Measurements from ENCODE around the gene ZCCHC2. TPM values are rescaled to one million over a fixed set of nuclear protein-coding genes. Genes with fewer than 3 reads are reported as not detected.

Gene ZCCHC2
- polyA plus RNA-seq, 1 donor (not counting 4 experiments of a cell fraction or from before 2014, with no cell fraction given) = 12.9 TPM

DNA sequence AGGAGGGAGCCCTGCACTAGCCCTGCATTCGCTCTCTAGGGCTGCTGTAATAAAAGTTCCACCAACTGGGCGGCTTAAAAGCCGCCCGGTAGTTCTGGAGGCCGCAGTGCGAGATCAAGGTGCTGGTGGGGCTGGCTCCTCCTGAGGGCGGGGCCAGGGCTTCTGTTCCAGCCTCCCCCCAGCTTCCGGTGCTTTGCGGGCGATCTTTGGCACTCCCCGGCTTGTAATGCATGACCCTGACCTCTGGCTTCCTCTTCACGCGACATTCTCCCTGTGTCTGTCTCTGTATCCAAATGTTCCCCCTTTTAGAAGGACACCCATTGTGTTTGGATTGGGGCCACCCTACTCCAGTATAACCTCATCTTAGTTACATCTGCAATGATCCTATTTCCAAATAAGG, 84.5 kb downstream of the ZCCHC2 start:
- Histone ChIP-seq H3K4me3 (ENCODE audit: control insufficient read depth in 2 of 3, extremely low read depth in 1 of 3, insufficient read depth in 2 of 3, low read depth in 1 of 3, low read length in 3 of 3) (no peak overlapping the region), H3K27ac (ENCODE audit: control insufficient read depth, insufficient read depth, low read length) (no peak overlapping the region), H2AFZ (ENCODE audit: control insufficient read depth, low read length) (no peak overlapping the region), H3K79me2 (ENCODE audit: control insufficient read depth, insufficient read depth, low read length) (no peaks in the 10 kb centered on the region), H4K20me1 (ENCODE audit: control insufficient read depth, extremely low read depth, insufficient read depth, low read length) (no peaks in the 10 kb centered on the region), H3K27me3 (ENCODE audit: control insufficient read depth, extremely low read depth, insufficient read depth, low read length) (peaks cover 30% of the 10 kb centered on the region), H3K9me3 (ENCODE audit: control insufficient read depth, low read depth, low read length) (no peaks in the 10 kb centered on the region), H3K4me1 (ENCODE audit: control insufficient read depth, extremely low read depth, insufficient read depth, low read length) (no peaks in the 10 kb centered on the region), H3K9me1 (ENCODE audit: control insufficient read depth, extremely low read depth, insufficient read depth, low read length) (no peaks in the 10 kb centered on the region), H3K9ac (ENCODE audit: control insufficient read depth, extremely low read depth, insufficient read depth, low read length) (no peak overlapping the region), H3K36me3 (ENCODE audit: control insufficient read depth in 2 of 2, extremely low read depth in 1 of 2, insufficient read depth in 2 of 2, low read length in 2 of 2) (no peaks in the 10 kb centered on the region), H3K4me2 (ENCODE audit: control insufficient read depth, extremely low read depth, insufficient read depth, low read depth, low read length) (no peak overlapping the region)
- no peak for TF ChIP-seq EZH2 (IDR thresholded peaks at IDR 0.05; ENCODE audit: low read length)
- no peak for TF ChIP-seq CTCF (optimal IDR thresholded peaks at IDR 0.05 in 1 of 3, IDR thresholded peaks at IDR 0.05 in 1 of 3, conservative IDR thresholded peaks at IDR 0.05 in 1 of 3; ENCODE audit: extremely low read depth in 1 of 3, insufficient read depth in 2 of 3, low read length in 3 of 3)
- DNase-seq (ENCODE audit: low read depth, low spot score) (no peak), FAIRE-seq (no peak)
- dilution Hi-C loops (cut with MboI; ENCODE audit: extremely low pct_ligation_motif_present, low sequenced_read_pairs) = no loop called here

DNA sequence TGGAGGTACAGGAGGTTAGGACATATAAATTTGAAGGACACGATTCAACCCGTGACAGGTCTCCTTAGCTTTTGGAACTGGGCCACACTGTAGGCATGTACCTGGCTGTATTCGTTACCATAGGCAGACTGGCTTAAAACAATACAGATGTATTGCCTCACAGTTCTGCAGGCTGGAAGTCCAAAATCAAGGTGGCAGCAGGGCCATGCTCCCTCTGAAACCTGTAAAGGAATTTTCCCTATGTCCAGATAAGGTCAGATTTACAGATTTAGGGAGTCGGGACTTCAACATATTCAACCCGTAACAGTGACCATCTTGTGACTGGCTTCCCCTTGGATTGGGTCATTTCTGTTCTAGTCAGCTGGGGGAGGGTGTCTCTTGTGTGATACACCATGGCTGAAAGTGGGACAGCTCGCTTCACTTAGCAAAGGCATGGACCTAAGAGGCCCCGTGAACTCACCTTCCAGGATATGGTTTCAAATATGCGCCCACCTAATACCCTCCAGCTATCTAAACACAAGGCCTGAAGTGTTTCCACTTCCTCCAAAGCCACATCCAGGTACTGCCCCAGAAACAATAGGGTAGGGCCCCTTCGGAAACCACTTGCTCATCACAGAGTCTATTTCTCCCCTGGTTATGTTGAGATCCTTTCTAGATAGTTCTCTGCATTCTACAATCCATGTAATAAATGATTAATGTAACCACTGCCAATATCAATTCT, 85.0 kb downstream of the ZCCHC2 start:
- Histone ChIP-seq H3K9ac (ENCODE audit: control insufficient read depth, extremely low read depth, insufficient read depth, low read length) (no peak overlapping the region), H3K79me2 (ENCODE audit: control insufficient read depth, insufficient read depth, low read length) (no peaks in the 10 kb centered on the region), H3K4me1 (ENCODE audit: control insufficient read depth, extremely low read depth, insufficient read depth, low read length) (no peaks in the 10 kb centered on the region), H3K27me3 (ENCODE audit: control insufficient read depth, extremely low read depth, insufficient read depth, low read length) (peaks cover 33% of the 10 kb centered on the region), H3K4me2 (ENCODE audit: control insufficient read depth, extremely low read depth, insufficient read depth, low read depth, low read length) (no peak overlapping the region), H3K4me3 (ENCODE audit: control insufficient read depth in 2 of 3, extremely low read depth in 1 of 3, insufficient read depth in 2 of 3, low read depth in 1 of 3, low read length in 3 of 3) (no peak overlapping the region), H3K9me3 (ENCODE audit: control insufficient read depth, low read depth, low read length) (no peaks in the 10 kb centered on the region), H3K36me3 (ENCODE audit: control insufficient read depth in 2 of 2, extremely low read depth in 1 of 2, insufficient read depth in 2 of 2, low read length in 2 of 2) (no peaks in the 10 kb centered on the region), H3K27ac (ENCODE audit: control insufficient read depth, insufficient read depth, low read length) (no peak overlapping the region), H3K9me1 (ENCODE audit: control insufficient read depth, extremely low read depth, insufficient read depth, low read length) (no peaks in the 10 kb centered on the region), H4K20me1 (ENCODE audit: control insufficient read depth, extremely low read depth, insufficient read depth, low read length) (no peaks in the 10 kb centered on the region), H2AFZ (ENCODE audit: control insufficient read depth, low read length) (no peak overlapping the region)
- DNase-seq (ENCODE audit: low read depth, low spot score) (no peak), FAIRE-seq (no peak)
- dilution Hi-C loops (cut with MboI; ENCODE audit: extremely low pct_ligation_motif_present, low sequenced_read_pairs) = no loop called here
- TF ChIP-seq CTCF (optimal IDR thresholded peaks at IDR 0.05 in 1 of 3, IDR thresholded peaks at IDR 0.05 in 1 of 3, conservative IDR thresholded peaks at IDR 0.05 in 1 of 3; ENCODE audit: extremely low read depth in 1 of 3, insufficient read depth in 2 of 3, low read length in 3 of 3) (no peak), EZH2 (IDR thresholded peaks at IDR 0.05; ENCODE audit: low read length) (no peak)
